HT-29 (cell line): ENCODE results near the gene GLYATL3. TPM values are rescaled to one million over a fixed set of nuclear protein-coding genes. Genes with fewer than 3 reads are reported as not detected.

ENCODE experiments used
- total RNA-seq: library from RNA; depleted of rRNA; stranded (reverse); fragments of >200 nt; shearing (Covaris generic); gene quantifications from 2 replicates; pipeline ENCODE4 v1.2.3, GENCODE V29; 2014; rRNA removed

The GLYATL3 gene
- total RNA-seq, 1 experiment from 2014 or later: not detected

Other genes with a start within 250 kb of the GLYATL3 start
- 3.8 and 4.4 TPM in 2 replicates for gene MMUT, start 36.7 kb upstream of the GLYATL3 start, total RNA-seq
- 3.3 and 3.5 TPM in 2 replicates for gene CENPQ, start 36.6 kb upstream of the GLYATL3 start, total RNA-seq
- gene C6orf141, start 50.7 kb downstream of the GLYATL3 start, total RNA-seq: 36.8 and 45.8 TPM in 2 replicates
- gene RHAG, start 136.9 kb downstream of the GLYATL3 start, total RNA-seq: not detected in 2 replicates
- not detected in 2 replicates for gene CRISP2, start 213.6 kb downstream of the GLYATL3 start, total RNA-seq
- not detected in 2 replicates for gene CRISP3, start 244.5 kb downstream of the GLYATL3 start, total RNA-seq